COR-L47 (cell line): ENCODE data around the gene EFEMP1.
A peak's percentile ranks its signal among the peaks of the same experiment; 100 is the strongest.
"Not testable (repeated sequence)": the region's sequence is repeated elsewhere in the genome, so short reads cannot be mapped to it uniquely, and the experiment has no call there.

Source experiments
- DNase-seq: peaks from one replicate; lab custom pipeline; 2025; lab: John Stamatoyannopoulos, UW

The EFEMP1 gene

DNA sequence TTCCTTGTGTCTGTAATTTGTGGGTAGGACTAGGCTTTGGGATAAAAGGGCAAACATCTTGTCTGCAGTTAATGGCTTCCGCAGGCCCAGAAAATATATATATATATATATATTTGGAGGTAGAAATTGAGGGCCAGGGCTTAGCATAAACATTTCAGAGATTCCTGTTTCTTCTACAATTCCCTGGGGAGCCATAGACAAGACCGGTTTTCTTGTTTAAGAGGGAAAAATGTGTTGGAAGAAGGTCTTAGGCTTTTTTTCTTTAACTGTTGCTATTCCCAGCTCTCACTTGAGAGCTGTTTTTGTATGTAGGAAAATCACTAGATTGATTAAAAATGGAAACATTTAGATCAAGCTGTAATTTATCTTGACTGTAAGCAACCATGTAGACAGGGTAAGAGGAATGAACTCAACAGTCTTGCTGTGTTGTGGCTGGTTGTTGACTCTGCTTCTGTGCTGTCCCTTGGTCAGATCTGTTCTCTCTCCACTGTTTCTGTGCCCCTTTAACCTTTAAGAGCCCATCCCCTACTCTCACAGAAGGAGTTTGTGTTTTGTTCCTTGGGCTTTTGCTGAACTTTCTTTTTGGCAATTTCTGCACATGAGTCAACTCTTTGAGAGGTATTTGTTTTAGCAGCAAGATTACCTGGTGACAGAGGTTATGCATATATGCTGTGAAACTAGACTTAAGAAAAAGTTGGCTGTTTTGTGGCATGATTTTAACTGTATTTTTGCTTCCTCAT lies 58.3 kb downstream of the EFEMP1 start:
- no peak for DNase-seq

DNA sequence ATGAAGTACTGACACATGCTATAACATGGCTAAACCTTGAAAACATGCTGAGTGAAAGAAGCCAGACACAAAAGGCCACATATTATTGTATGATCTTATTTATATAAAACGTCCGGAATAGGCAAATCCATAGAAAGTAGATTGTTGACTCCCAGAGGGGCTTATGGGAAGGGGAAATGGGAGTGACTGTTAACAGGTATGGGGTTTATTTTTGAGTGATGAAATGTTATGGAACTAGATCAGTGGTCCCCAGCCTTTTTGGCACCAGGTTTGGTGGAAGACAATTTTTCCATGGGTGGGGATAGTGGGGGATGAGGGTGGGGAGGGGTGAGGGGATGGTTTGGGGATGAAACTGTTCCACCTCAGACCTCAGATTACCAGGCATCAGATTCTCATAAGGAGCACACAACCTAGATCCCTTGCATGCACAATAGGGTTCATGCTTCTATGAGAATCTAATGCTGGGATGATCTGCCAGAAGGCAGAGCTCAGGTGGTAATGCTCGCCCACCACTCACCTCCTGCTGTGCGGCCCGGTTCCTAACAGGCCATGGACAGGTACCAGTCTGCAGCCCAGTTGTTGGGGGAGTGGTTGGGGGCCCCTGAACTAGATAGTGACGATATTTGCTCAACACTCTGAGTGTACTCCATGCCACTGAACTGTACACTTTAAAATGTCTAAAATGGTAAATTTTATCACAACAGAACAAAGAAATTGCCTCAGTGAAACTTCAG lies 59.1 kb downstream of the EFEMP1 start:
- DNase-seq, result no peak

DNA sequence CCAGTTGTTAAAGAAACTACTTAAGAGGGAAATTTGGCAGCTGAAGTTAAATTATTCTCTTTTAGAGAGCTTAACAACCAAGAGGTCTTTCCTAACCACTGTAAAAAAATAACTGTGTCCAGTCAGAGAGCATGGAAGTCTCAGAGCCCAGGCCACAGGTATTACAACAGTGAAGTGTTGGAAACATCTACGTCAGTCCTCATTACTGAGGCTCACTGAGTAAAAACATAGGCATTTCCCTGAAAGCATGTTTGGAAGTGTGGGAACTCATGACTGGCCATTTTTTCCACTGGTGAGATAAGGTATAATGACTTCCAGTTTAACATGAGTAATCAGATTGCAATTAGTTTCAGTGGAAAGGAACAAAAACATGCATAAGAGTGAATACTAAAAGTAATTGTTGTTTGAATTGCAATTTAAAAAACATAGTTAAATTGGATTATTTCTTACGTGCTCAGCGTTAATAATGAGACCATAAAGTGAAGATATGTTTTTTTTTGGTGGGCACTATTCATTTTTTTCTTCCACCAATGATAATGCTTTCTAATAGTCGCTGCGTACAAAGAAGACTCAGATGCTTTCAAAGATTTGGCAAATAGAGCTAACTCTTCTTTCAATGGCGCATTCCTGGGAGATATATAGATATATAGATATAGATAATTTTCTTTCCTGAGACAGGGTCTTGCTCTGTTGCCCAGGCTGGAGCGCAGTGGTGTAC lies 60.8 kb downstream of the EFEMP1 start:
- no peak for DNase-seq

DNA sequence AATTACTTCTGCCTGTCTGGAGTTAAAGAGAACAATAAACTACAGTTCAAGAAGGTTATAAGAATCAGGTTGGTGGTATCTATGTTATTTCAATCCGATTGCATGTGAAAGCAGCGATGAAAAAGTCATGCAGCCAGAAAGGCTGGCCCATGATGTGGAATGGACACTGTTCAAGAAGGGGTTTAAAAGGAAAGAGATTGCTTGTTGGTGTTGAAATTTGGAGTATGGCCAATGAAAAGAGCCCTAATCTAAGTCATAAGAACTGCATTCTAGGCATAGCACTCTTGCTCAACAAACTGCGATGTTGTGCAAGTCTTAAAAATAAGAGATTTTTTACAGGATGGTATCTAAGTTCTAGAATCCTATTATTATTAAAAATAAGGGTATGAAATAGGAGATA lies 61.3 kb downstream of the EFEMP1 start:
- DNase-seq, result no peak

DNA sequence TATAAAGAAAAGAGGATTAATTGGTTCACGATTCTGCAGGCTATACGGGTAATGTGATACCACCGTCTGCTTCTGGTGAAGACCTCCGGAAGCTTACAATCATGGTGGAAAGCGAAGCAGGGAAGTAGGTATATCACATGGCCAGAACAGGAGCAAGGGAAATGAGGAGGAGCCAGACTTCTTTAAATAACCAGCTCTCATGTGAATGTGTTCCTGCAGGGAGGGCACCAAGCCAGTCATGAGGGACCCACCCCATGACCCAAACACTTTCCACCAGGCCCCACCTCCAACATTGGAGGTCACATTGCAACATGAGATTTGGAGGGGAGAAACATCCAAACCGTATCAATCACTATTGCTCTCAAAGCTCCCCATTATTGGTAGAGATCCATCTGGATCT lies 61.8 kb downstream of the EFEMP1 start:
- no peak for DNase-seq

DNA sequence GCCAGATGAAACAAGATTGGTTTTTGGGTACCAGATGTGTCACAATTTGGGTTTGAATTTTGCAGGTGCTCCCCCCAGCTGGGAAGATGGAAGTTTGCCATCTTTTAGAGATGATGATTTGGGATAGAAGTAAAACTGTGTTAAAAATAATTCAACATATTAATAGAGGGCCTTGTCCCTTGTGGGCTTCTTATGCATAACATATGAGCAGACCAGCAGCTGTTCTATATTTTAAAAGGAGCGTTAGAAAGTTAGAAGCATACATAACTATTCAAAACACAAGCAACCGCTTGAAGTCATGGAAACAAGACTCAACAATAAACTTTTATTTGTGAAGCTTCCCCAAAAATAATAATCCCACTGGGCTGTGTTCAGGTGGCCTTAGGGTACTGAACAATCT lies 62.8 kb downstream of the EFEMP1 start:
- no peak for DNase-seq

DNA sequence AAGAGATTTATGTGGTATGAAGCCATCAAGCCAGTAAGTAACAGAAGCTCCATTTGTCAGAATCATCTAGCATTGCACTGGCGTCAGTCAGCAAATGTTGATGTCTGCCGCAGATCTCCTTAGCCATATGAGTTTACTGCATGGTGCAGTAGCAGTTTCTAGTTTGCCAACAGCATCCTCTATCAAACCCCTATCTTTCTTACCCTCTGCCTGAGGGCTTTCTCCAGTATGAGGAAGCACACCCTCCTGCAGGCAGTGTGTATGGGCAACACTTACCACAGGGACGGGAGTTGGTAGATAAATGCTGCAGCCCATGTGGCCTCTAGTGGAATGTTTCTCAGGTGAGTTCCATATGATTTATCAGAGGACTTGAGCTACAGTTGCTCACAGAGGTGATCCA lies 63.7 kb downstream of the EFEMP1 start:
- no peak for DNase-seq

DNA sequence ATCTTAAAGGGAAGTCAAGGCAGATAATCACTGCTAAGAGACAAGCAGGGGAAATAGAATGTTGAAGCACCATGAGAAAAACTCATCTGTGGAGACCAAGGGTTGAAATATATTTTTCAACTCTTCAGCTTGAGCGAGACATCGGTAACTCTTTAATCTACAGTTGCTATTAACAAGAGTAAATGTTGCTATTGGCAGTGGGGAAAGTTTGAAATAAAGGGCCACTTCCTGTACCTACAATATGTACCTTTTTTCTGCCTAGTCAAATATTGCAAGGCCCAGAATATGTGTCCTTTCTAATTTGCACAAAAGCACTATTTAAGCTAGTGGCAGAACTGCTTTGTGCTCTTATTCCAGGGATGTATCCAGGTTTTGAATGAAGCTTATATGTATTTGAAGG lies 65.8 kb downstream of the EFEMP1 start:
- DNase-seq, result no peak

DNA sequence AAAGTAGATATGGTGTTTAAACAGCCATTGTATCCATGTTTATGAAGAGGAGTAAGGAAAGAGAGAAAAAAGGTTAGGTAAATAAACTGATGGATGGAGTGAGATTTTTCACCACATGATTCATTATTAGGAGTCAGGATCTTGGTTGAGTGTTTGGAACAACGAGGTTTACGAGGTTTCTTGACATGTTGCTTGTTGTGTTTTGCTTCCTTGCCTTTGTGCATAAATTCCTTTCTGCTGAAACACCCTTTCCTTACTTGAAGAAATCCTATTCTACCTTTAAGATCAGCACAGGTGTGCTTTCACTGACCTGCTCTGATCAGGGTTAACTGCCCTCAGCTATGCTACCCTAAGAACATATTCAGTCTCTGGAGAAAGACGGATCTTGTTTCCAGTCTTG lies 66.6 kb downstream of the EFEMP1 start:
- no peak for DNase-seq

DNA sequence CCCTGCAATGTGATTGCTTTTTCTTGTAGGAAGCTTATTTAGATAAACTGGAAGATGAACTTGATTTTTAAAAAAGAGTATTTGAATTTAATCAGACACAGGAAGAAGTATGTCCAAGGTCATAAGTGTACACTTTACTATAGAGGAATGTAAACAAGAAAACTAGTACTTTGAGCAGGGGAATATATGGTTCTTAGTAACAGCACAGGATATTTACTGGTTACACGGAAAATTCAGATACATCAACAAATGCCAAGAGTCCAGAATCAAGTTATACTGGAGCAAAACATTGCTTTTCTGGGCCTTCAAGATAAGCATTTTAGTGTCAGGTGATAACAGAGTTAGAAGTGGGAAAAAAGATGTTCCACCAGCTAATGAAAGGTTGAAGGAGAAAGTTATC lies 75.5 kb downstream of the EFEMP1 start:
- no peak for DNase-seq

DNA sequence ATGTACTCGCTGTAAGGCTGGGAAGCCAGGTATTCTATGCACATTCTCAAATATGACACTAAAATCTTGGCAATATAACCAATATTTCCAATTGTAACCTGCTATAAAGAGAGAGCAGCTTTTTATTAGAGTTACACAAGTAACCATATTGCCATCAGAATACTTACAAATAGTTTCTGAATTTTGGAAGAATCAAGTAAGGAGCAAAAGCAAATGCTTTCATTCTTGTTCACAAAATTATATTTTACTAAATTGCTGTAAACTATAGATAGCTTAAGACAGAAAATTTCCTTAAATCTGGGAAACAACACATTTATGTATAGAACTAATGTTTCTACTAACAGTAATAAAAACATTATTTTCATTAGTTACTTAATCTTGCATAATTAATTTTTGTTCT lies 77.2 kb downstream of the EFEMP1 start:
- DNase-seq, result no peak

DNA sequence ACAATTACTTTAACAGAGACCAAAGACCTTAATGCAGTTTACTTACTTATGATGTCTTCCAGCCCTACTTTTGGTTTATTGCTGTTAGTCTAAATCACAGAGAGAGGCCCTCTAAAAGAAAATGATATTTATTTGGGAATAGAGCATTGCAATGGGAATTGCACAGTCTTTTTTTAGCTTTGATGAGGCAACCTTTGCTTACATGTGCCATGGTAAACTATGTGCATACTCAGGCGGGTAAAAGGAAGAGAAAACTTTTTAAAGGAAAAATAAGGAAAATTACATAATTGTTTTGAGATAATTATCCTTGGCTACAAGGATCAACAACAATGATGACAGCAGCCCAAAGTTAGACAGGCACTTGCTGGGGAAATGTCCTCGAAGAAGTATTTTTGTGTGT lies 78.6 kb downstream of the EFEMP1 start:
- no peak for DNase-seq

DNA sequence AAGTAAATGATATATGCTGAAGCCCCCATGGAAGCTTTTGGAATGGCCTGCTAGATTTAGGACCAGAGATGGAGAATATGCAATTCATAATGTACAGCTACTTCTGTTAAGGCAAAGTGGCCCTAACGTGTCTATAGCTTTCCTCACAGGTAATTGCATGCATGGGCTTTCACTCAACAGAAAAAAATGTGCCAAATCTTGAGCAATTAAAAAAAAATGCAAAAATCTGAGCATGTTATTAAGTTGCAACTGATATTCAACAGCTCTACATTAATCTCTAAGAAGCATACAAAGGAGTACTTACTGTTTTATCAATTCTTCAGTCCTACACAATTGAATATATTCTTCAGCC lies 79.6 kb downstream of the EFEMP1 start:
- no peak for DNase-seq

DNA sequence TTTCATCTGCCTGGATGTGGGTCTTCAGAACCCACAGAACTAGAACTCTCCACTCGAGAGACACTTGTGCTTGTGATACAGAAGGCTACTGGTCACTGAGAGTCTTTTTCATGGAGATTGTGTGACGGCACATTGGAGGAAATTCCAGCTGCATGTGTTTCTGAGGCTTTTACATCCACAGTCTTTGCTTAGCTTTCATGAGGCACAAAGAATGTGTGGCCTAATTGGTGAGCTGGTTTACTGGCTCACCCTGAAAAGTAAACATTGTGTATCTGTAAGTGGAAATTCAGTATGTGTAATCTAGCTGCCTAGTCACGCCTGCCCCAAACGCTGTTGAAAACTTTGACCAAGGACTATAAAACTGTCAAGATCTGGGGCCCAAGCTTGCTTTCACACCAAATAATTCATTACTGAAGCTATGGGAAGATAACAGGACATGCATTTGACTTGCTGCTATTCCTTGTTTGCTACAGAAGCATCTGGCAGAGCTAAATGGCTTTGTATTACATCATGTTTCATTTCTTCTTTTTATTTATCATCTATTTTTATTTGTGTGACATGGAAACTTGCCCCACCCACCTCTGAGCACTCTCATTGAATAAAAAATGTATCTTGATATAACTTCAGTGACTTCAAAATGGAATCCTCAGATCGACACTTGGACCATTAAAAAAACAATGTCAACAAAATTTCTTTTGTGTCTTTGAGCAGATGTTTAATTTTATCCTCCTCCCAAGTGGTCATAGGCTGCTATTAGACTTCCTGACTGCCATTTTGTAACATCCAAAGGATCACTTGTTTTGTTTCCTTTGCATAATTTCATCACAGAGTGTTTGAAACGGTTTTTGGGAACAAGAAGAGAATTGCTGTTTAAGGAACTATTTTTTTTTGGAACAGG lies 80.2 kb downstream of the EFEMP1 start:
- DNase-seq, result peak; percentile 2

DNA sequence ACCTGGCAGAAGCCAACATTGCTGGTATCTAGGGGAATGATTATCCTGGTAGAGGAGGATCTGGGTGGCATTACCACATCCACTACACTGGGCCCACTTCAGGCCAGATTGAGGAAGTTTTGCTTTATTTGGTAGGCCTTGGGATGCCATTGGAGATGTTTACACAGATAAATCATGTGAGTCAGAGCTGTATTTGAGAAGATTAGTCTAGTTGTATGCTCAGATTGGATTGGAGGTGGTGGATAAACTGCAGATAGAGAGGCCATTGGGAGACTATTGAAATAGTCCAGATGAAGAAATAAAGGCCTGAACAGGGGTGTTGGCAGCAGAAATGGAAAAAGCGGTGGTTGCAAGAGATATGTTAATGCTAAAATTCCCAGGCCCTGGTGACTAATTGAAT lies 81.5 kb downstream of the EFEMP1 start:
- DNase-seq, result no peak

DNA sequence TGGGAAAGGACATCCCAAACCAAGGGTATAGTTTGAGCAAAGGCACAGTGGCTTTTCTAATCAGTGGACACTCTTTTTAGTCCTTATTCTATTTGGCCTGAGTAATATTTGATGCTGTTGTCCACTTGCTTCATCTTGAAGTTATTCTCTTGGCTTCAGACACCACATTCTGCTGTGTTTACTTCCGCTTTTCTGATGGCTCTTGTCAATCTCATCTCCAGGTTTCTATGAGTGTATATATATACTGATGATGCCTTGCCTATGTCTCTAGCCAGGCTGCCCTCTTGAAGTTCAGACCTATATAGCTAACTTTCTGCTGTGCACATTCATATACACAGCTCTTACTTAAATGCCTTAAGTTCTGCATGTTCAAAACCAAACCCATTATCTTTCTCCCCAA lies 83.1 kb downstream of the EFEMP1 start:
- no peak for DNase-seq

DNA sequence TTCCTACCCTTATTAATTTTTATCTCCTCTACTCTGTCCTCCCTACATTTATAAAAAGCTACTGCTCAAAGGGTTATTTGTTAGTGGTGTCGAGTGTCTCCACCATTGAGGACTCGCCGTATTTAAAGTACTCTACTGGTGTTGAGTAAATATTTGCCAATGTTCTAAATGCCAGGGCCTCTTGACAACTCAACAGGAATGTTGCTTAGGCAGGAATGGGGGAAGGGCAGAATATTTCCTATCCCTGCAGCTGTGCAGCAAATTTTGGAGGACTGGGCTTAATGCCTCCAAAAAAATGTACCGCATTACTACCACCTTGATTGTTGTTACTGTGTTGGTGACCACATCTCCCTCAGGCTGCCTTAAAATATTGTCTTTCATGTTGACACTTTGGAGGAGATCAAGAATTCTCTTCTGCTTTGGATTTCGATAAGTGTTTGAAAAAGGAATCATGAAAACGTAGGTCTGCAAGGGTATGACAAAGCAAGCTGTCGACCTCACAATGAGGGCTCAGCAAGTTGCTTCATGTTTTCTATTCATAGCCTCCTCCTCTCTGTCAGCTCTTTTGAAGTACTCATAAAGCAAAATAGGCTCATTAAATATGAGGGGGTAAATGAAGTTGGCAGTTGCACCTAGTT lies 84.3 kb downstream of the EFEMP1 start:
- DNase-seq, result peak; percentile 50

DNA sequence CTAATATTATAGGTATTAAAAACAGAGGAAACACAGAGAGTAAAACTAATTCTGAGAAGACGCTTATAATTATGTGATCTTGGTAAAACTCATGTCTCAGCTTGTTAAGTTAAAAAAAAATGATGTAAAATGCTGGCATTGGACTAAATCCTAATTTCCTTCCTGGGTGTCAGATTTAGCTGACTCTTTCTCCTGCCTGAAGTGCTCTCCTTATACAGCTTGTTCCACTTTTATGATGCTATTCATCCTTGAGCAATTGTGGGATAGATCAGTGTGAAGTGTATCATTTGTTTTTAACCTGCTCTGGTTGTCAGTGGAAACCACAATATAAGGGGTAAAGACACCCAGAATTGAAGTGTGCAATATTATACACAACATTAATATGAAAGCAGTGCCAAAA lies 84.9 kb downstream of the EFEMP1 start:
- DNase-seq, result no peak

DNA sequence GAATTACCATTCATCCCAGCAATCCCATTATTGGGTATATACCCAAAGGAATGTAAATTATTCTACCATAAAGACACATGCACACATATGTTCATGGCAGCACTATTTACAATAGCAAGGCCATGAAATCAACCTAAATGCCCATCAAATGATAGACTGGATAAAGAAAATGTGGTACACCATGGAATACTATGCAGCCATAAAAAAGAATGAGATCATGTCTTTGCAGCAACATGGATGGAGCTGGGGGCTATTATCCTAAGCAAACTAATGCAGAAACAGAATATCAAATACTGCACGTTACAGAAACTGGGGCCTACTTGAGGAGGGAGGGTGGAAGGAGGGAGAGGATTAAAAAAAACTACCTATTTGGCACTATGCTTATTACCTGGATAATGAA lies 85.5 kb downstream of the EFEMP1 start:
- not testable (repeated sequence) for DNase-seq

DNA sequence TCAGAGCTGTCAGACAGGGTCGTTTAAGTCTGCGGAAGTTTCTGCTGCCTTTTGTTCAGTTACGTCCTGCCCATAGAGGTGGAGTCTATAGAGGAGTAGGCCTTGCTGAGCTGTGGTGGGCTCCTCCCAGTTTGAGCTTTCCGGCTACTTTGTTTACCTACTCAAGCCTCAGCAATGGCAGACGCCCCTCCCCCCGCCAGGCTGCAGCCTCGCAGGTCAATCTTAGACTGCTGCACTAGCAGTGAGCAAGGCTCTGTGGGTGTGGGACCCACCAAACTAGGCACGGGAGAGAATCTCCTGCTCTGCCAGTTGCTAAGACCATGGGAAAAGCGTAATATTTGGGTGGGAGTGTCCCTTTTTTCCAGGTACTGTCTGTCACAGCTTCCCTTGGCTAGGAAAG lies 86.5 kb downstream of the EFEMP1 start:
- DNase-seq, result no peak

DNA sequence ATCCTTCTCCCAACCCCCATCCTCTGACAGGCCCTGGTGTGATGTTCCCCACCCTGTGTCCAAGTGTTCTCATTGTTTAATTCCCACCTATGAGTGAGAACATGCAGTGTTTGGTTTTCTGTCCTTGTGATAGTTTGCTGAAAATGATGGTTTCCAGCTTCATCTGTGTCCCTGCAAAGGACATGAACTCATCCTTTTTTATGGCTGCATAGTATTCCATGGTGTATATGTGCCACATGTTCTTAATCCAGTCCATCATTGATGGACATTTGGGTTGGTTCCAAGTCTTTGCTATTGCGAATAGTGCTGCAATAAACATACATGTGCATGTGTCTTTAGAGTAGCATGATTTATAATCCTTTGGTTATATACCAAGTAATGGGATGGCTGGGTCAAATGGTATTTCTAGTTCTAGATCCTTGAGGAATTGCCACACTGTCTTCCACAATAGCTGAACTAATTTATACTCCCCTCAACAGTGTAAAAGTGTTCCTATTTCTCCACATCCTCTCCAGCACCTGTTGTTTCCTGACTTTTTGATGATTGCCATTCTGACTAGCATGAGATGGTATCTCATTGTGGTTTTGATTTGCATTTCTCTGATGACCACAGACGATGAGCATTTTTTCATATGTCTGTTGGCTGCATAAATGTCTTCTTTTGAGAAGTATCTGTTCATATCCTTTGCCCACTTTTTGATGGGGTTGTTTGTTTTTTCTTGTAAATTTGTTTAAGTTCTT lies 91.7 kb downstream of the EFEMP1 start:
- DNase-seq, result not testable (repeated sequence)
